Prostate gland (tissue), 2 donors: Measurements from ENCODE around the gene CRTC1. TPM values are rescaled to one million over a fixed set of nuclear protein-coding genes. Genes with fewer than 3 reads are reported as not detected.

Source experiments
- DNase-seq: peaks from one replicate; pipeline ENCODE4 v3.0.0-alpha.2; 2019; ENCODE audit warnings: low spot score
- H3K27ac ChIP-seq, 2 donors: fragments of 200-600 bp; sonication (generic); 2 replicates each; pipeline ENCODE4 v1.5.1; 2017 to 2019
- H3K27me3 ChIP-seq: fragments of 200-600 bp; sonication (generic); replicated peaks from 2 replicates; pipeline ENCODE4 v1.5.1; 2019; ENCODE audit not compliant: insufficient read depth
- H3K36me3 ChIP-seq, 2 donors: fragments of 200-600 bp; sonication (generic); 1 replicate in 1 of 2; 2 replicates in 1 of 2; pipeline versions ENCODE4 v1.5.1 to v1.8.1; 2017 to 2019
- H3K4me1 ChIP-seq: fragments of 200-600 bp; sonication (generic); replicated peaks from 2 replicates; pipeline ENCODE4 v1.5.1; 2019
- H3K4me3 ChIP-seq, 2 donors: fragments of 200-600 bp; sonication (generic); 2 replicates each; pipeline ENCODE4 v1.5.1; 2017 to 2019
- H3K9me3 ChIP-seq: fragments of 200-600 bp; sonication (generic); 2 replicates; pipeline ENCODE4 v1.5.1; 2017
- CTCF ChIP-seq, 4 experiments: fragments of 200-600 bp in 2 of 4; fragments of 450-650 bp in 2 of 4; sonication (generic) in 2 of 4; IDR thresholded peaks; 1 replicate in 3 of 4; 2 replicates in 1 of 4; pipeline ENCODE4 v1.5.1; 2016 to 2019; ENCODE audit warnings: antibody characterized with exemption in 4 of 4, mild to moderate bottlenecking in 2 of 4, moderate library complexity in 2 of 4
- POLR2A ChIP-seq: fragments of 450-650 bp; IDR thresholded peaks from one replicate; pipeline ENCODE4 v1.6.1; 2016; ENCODE audit warnings: antibody characterized with exemption, mild to moderate bottlenecking
- POLR2AphosphoS5 ChIP-seq: sonication (generic); formaldehyde crosslinking; IDR thresholded peaks from one replicate; pipeline ENCODE4 v1.6.1; 2017; ENCODE audit warnings: antibody characterized with exemption
- WGBS: methylation state at CpG from one replicate; pipeline ENCODE4 v1.1.5; 2018; 5-methylcytosine and 5-hydroxymethylcytosine counted together
- intact Hi-C: fragments of 100-400 bp; cut with DNase I; formaldehyde crosslinking; loops from one replicate; pipeline ENCODE4 v1.14.2; 2022
- total RNA-seq, 2 donors: library from RNA; depleted of rRNA; stranded (reverse); fragments of >200 nt; gene quantifications; one replicate each; pipeline ENCODE4 v1.1.0, GENCODE V29; 2016

CRTC1 gene
- total RNA-seq, 2 donors from 2014 or later, result 6.7 to 24.4 TPM

DNA sequence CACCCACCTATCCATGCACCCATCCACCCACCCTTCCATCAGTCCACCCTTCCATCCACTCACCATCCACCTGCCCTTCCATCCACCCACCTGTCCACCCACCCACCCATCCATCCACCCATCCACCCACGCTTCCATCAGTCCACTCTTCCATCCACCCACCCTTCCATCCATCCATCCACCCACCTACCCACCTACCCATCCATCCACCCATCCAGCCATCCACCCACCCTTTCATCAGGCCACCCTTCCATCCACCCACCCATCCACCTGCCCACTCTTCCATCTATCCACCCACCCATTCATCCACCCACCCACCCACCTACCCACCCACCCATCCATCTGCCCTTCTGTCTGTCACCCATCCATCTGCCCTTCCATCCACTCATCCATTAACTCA lies 29.6 kb upstream of the CRTC1 start:
- intact Hi-C loops, result no loop called here
- peaks cover 4% of the 10 kb centered on the region for H3K4me1 ChIP-seq
- H3K27me3 ChIP-seq, result no peaks in the 10 kb centered on the region

DNA sequence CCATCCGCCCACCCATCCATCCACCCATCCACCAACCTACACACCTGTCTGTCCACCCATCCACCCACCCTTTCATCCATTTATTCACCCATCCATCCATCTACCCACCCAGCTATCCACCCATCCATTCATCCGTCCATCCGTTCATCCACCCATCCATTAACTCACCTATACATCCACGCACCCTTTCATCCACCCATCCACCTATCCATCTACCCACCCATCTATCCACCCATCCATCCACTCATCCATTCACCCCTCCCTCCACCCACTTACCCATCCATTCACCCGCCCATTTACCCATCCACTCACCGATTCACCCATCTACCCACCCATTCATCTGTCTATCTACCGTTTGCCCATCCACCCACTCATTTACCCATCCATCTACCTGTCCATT lies 29.0 kb upstream of the CRTC1 start:
- peaks cover under 1% of the 10 kb centered on the region for H3K4me1 ChIP-seq
- TF ChIP-seq CTCF (IDR thresholded peaks at IDR 0.05) (no peak), POLR2A (no peak), POLR2AphosphoS5 (no peak)
- 93% methylated on average over 7 of the region's 7 CpGs for WGBS
- intact Hi-C loops, result no loop called here
- H3K9me3 ChIP-seq, result no peaks in the 10 kb centered on the region
- no peaks in the 10 kb centered on the region for H3K27me3 ChIP-seq
- no peak for DNase-seq
- H3K36me3 ChIP-seq, result no peaks in the 10 kb centered on the region
- no peak overlapping the region for H3K27ac ChIP-seq
- no peak overlapping the region for H3K4me3 ChIP-seq

More for the DNA sequence above, 29.6 kb upstream of the CRTC1 start:
- WGBS, result 95% methylated on average over 1 of the region's 1 CpG
- no peak overlapping the region for H3K27ac ChIP-seq
- H3K4me3 ChIP-seq, result no peak overlapping the region
- TF ChIP-seq POLR2AphosphoS5 (no peak), POLR2A (no peak), CTCF (IDR thresholded peaks at IDR 0.05) (no peak)
- H3K9me3 ChIP-seq, result no peaks in the 10 kb centered on the region
- no peak for DNase-seq
- H3K36me3 ChIP-seq, result no peaks in the 10 kb centered on the region

DNA sequence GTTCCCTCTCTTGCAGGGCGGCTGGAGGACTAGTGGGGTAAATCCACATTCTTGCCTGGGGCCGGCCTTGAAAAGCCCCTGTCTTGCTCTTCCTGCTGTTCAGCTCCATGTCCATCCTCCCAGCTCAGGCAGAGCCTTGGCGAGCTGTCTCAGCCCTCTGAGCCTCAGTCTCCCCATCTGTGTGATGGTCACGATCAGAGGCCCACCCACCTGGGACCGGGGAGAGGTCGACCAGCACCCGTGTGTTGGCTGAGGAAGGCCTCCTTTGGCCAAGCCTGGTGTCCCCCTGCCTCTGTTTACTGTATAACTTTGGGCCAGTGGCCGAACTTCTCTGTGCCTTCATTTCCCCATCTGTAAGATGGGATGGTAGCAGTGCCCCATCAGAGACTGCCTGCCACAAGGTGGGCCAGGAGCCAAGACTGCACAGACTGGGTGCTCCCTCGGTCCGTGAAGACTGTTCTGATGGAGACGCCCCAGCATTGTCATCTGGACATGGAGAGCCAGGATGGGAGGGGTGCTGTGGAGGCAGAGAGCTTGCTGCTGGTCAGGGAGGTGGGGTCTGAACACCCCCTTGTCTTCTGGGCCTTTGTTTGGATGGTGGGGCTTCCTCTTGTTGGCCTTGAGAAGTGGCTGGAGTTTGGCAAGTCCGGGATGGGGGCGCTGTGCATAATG lies 28.2 kb upstream of the CRTC1 start:
- TF ChIP-seq POLR2AphosphoS5 (no peak), CTCF (IDR thresholded peaks at IDR 0.05) (no peak), POLR2A (no peak)
- H3K27ac ChIP-seq, result no peak overlapping the region
- no peak for DNase-seq
- H3K4me1 ChIP-seq, result no peaks in the 10 kb centered on the region
- H3K36me3 ChIP-seq, result no peaks in the 10 kb centered on the region
- H3K27me3 ChIP-seq, result no peaks in the 10 kb centered on the region
- WGBS, result 96% methylated on average over 13 of the region's 13 CpGs
- intact Hi-C loops, result no loop called here
- no peaks in the 10 kb centered on the region for H3K9me3 ChIP-seq
- H3K4me3 ChIP-seq, result no peak overlapping the region

DNA sequence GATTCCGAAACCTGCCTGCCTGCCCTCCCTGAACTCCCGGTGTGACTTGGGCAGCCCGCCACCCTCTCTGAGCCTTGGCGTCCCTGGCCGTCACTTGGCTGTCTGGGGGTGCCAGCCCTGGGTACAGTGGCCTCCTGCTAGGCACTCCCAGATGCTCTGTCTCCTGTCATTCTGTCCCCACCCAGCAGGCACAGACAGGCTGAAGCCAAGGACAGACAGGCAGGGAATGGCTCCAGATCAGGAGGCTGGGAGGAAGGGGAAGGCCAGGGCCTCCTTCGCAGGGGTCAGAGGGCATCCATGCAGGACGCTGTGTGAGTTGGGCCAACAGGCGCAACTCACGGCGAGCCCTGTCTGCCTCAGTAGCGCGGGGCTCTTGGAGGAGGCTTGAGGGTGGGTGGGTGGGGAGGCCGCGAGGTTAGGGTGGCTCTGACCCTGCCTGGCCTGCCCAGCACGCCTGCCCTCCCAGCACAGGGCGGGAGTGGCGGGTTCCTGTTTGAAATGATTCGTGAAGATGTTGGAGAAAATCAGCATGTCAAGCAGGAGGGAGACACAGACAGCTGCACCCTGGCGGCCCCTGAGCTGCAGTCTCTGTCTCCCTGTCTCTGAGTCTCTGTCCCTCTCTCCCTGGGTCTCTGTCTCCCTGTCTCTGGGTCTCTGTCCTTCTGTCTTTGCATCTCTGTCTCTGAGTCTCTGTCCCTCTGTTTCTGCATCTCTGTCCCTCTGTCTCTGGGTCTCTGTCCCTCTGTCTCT lies 27.0 kb upstream of the CRTC1 start:
- no peak overlapping the region for H3K27ac ChIP-seq
- no peak for DNase-seq
- no peak overlapping the region for H3K4me3 ChIP-seq
- H3K27me3 ChIP-seq, result no peaks in the 10 kb centered on the region
- WGBS, result 83% methylated on average over 19 of the region's 19 CpGs
- no peaks in the 10 kb centered on the region for H3K36me3 ChIP-seq
- no peak for TF ChIP-seq POLR2AphosphoS5
- no peak for TF ChIP-seq POLR2A
- no peak for TF ChIP-seq CTCF (IDR thresholded peaks at IDR 0.05)
- H3K4me1 ChIP-seq, result no peaks in the 10 kb centered on the region
- H3K9me3 ChIP-seq, result no peaks in the 10 kb centered on the region
- intact Hi-C loops, result no loop called here
